GM19099 (cell line): Measurements from ENCODE around the gene COL28A1.

Experiments
- POLR2A ChIP-seq: IDR thresholded peaks from 3 replicates; pipeline ENCODE4 v1.6.1; 2011; ENCODE audit warnings: low read depth; ENCODE audit not compliant: insufficient read length; ENCODE audit errors: extremely low read depth

Gene COL28A1

GRCh38 chr7:7452119-7452518 is 83.6 kb downstream of the COL28A1 start:
- no peak for TF ChIP-seq POLR2A

DNA sequence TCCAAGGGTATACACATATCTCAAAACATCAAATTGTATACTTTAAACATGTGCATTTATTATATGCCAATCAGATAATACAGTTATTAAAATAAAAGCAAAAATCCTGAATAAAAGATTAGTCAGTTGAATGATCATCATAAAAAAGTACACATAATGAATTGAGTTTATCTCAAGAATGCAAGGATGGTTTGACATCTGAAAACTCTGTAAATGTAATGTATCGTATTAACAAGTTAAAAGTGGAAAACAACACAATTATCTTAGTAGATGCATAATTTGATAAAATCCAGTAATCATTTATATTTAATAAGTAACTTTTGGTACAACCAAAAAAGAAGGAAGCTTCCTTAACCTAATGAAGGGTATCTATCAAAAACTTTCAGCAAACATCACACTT is 86.6 kb downstream of the COL28A1 start:
- TF ChIP-seq POLR2A = no peak

- TF ChIP-seq POLR2A = no peak
These were observed 89.1 kb downstream of the COL28A1 start for GRCh38 chr7:7446616-7447015.

- TF ChIP-seq POLR2A = no peak
These were observed 91.8 kb downstream of the COL28A1 start for GRCh38 chr7:7443806-7444350.

- TF ChIP-seq POLR2A = no peak
These were observed 96.1 kb downstream of the COL28A1 start for GRCh38 chr7:7439564-7439963.

DNA sequence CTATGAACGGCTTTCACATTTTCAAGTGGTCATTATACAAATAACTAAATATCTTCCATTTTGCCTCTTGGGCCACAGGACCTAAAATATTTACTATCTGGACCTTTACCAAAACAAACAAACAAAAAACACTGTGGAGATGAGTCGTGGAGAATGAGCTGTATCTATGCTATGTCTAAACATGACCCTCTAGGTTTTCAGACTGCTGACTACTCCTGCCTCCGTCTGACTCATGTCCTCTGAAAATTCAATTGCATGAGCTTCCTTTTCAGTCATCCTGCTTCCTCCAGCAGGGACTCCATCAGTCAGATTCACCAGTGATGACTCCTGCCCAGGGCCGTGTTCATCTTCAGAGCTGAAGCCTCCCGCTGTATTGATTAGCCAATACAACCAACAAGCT is 96.8 kb downstream of the COL28A1 start:
- no peak for TF ChIP-seq POLR2A

- TF ChIP-seq POLR2A = no peak
These were observed 99.7 kb downstream of the COL28A1 start for GRCh38 chr7:7435978-7436377.

DNA sequence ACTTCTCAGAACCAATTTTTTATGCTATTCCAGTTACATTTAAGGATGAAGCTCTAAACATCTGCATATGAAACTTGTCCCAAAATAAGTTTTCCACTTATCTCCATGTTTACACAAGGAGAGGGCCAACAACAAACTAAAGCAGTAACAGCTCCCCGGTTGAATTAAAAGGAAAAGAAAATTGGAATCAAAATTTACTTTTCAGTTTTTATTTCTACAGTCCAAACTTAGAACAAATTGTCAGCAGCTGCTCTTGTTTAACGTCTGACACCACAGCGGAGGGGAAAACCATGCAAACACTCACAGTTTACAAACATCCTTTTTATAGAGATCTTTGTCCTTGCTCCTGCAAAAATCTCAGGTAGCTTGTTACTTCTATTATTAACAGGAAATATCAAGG is 101.3 kb downstream of the COL28A1 start:
- TF ChIP-seq POLR2A = no peak

GRCh38 chr7:7433811-7434210 is 101.9 kb downstream of the COL28A1 start:
- TF ChIP-seq POLR2A = no peak

- no peak for TF ChIP-seq POLR2A
These were observed 102.7 kb downstream of the COL28A1 start for GRCh38 chr7:7432979-7433378.

GRCh38 chr7:7428806-7429205 is 106.9 kb downstream of the COL28A1 start:
- no peak for TF ChIP-seq POLR2A

GRCh38 chr7:7427363-7427762 is 108.3 kb downstream of the COL28A1 start:
- TF ChIP-seq POLR2A = no peak

- no peak for TF ChIP-seq POLR2A
These were observed 109.0 kb downstream of the COL28A1 start for GRCh38 chr7:7426676-7427075.

DNA sequence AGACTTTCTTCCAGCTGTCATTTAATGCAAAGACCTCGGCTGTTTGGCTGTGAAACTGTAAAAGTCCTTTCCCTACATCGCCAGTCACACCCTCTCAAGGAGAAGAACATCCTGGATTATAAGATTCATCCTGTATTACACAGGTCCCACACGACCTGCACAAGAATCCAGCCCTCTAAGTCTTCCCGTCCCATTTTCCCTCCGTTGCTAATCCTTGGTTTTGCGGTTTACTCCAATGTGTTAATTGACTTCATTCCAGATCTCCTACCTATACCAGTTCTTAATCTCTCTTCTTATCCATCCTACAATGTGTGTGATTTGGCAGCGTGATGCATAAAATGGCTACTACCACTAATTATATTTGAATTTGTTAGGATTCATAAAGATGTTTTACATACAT is 110.4 kb downstream of the COL28A1 start:
- no peak for TF ChIP-seq POLR2A

DNA sequence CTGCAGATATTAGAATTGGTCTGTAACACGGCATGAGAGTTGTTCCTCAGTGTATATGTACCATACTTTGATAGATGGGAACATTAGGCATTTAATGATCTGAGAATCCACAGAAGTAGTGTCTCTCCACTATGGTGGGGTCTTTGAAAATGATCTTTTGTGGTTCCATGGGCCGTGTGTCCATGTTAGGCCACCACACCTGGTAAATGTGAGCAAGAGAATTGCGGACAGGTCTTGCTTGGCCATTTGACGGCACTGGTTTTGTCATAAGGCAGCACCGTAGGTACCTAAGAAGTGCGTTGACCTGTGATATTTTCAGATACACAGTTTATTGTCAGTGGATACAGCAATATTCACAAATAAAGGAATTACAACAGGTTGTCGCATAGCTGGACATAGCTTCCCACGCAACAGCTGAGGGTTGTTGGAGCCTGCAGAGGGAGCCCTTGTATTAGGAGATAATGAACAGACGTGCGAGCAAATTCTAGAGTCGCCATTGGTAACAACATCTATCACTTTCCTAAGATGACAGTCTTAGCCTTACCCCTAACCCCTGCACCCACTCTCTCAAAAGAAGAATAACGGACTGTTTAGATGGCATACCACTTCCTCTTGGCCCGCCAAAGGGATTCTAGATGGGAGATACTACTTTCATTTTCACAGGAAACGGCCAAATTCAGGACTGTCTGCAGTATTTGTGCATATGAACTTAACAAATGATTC is 111.4 kb downstream of the COL28A1 start:
- no peak for TF ChIP-seq POLR2A

- no peak for TF ChIP-seq POLR2A
These were observed 113.0 kb downstream of the COL28A1 start for GRCh38 chr7:7422641-7423040.

GRCh38 chr7:7421826-7422225 is 113.8 kb downstream of the COL28A1 start:
- TF ChIP-seq POLR2A = no peak
